Fibroblast of lung (primary cell): ENCODE results near the gene YKT6. TPM values are rescaled to one million over a fixed set of nuclear protein-coding genes. Genes with fewer than 3 reads are reported as not detected.

Experiments used
- DNase-seq, 2 donors: peaks; one replicate each; pipeline versions ENCODE4 v3.0.0 to v3.0.0-alpha.2; 2010; ENCODE audit warnings: low read depth in 2 of 2
- H2AFZ ChIP-seq: 2 replicates; pipeline ENCODE4 v1.5.1; 2012; ENCODE audit warnings: low read length, control low read depth, inconsistent platforms
- H3K27ac ChIP-seq: 2 replicates; pipeline ENCODE4 v1.5.1; 2011; ENCODE audit warnings: low read length, control low read depth; ENCODE audit not compliant: insufficient read depth
- H3K27me3 ChIP-seq: 2 replicates; pipeline ENCODE4 v1.5.1; 2011; ENCODE audit warnings: mild to moderate bottlenecking, low read length; ENCODE audit not compliant: control insufficient read depth, insufficient read depth
- H3K36me3 ChIP-seq: 2 replicates; pipeline ENCODE4 v1.5.1; 2011; ENCODE audit warnings: low read length; ENCODE audit not compliant: control insufficient read depth, insufficient read depth
- H3K4me1 ChIP-seq: 2 replicates; pipeline ENCODE4 v1.5.1; 2011; ENCODE audit warnings: low read length; ENCODE audit not compliant: control insufficient read depth, insufficient read depth; ENCODE audit errors: extremely low read depth
- H3K4me2 ChIP-seq: 2 replicates; pipeline ENCODE4 v1.5.1; 2011; ENCODE audit warnings: low read length, control low read depth; ENCODE audit not compliant: insufficient read depth; ENCODE audit errors: extremely low read depth
- H3K4me3 ChIP-seq, 4 experiments: fragments of 200-600 bp in 1 of 4; sonication (generic) in 1 of 4; replicated peaks in 1 of 4; 2 replicates each; pipeline ENCODE4 v1.5.1; 2011 to 2016; ENCODE audit warnings: low read length in 4 of 4, low read depth in 3 of 4, mild to moderate bottlenecking in 3 of 4, control low read depth in 2 of 4, inconsistent platforms in 1 of 4, mixed read lengths in 1 of 4; ENCODE audit not compliant: insufficient read depth in 1 of 4; ENCODE audit errors: control extremely low read depth in 1 of 4
- H3K79me2 ChIP-seq: 2 replicates; pipeline ENCODE4 v1.5.1; 2012; ENCODE audit warnings: mild to moderate bottlenecking, low read length, inconsistent platforms; ENCODE audit not compliant: control insufficient read depth, insufficient read depth
- H3K9ac ChIP-seq: 2 replicates; pipeline ENCODE4 v1.5.1; 2011; ENCODE audit warnings: mild to moderate bottlenecking, low read length, control low read depth; ENCODE audit not compliant: insufficient read depth
- H3K9me3 ChIP-seq: 2 replicates; pipeline ENCODE4 v1.5.1; 2012; ENCODE audit warnings: low read depth, low read length; ENCODE audit not compliant: control insufficient read depth, insufficient read depth
- H4K20me1 ChIP-seq: 2 replicates; pipeline ENCODE4 v1.5.1; 2011; ENCODE audit warnings: low read length; ENCODE audit not compliant: control insufficient read depth, insufficient read depth; ENCODE audit errors: extremely low read depth
- EZH2 ChIP-seq: IDR thresholded peaks from 2 replicates; pipeline ENCODE4 v1.5.1; 2012; ENCODE audit warnings: low read length, control low read depth, mild to moderate bottlenecking; ENCODE audit errors: missing control alignments
- polyA plus RNA-seq, 2 donors: library from polyadenylated mRNA; depleted of rRNA in 1 of 2; stranded (reverse) in 1 of 2; unstranded in 1 of 2; fragments of >200 nt; gene quantifications; 2 replicates each; pipeline ENCODE4 v1.2.1, GENCODE V29; 2011 to 2012; ENCODE audit warnings: missing spikeins in 1 of 2
- total RNA-seq: library from RNA; depleted of rRNA; stranded (reverse); fragments of >200 nt; gene quantifications from 2 replicates; pipeline ENCODE4 v1.2.1, GENCODE V29; 2014
- TF ChIP-seq, protein P1 (sequence below), 2 donors: IDR thresholded peaks in 1 of 2; conservative IDR thresholded peaks in 1 of 2; 1 replicate in 1 of 2; 2 replicates in 1 of 2; pipeline ENCODE4 v1.5.1; 2011 to 2012; ENCODE audit warnings: low read length in 2 of 2, control low read depth in 1 of 2, inconsistent platforms in 1 of 2, low read depth in 1 of 2, mild to moderate bottlenecking in 1 of 2

YKT6 gene
- total and polyA plus RNA-seq, 2 donors (not counting 1 experiment from before 2014, with no cell fraction given), result 90.0 to 99.0 TPM

DNA sequence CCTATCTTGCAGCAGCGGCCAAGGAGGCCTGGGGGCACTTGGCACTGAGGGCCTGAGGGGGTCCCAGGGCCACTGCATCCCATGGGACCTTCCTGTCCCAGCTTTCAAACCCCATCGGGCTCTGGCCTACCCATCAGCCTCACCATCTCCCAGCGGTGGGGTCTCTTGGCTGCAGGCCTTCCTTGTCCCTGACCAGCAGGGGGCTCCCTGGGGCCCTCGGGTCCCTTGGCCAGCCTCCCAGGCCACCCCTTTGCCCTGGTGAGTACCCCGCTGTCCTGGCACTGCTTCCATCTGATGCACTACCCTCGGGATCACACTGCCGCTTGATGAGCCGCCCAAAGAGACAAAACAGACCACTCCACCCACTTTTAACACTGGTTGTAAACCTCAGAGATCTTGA, 43.5 kb downstream of the YKT6 start:
- Histone ChIP-seq H3K27me3 (no peaks in the 10 kb centered on the region), H3K4me3 (no peak overlapping the region), H3K4me2 (no peak overlapping the region), H3K4me1 (no peaks in the 10 kb centered on the region), H3K36me3 (no peaks in the 10 kb centered on the region), H3K9ac (no peak overlapping the region), H3K27ac (no peak overlapping the region), H2AFZ (no peak overlapping the region), H4K20me1 (no peaks in the 10 kb centered on the region), H3K9me3 (no peaks in the 10 kb centered on the region), H3K79me2 (no peaks in the 10 kb centered on the region)
- TF ChIP-seq EZH2, result no peak
- TF ChIP-seq, protein P1, sequence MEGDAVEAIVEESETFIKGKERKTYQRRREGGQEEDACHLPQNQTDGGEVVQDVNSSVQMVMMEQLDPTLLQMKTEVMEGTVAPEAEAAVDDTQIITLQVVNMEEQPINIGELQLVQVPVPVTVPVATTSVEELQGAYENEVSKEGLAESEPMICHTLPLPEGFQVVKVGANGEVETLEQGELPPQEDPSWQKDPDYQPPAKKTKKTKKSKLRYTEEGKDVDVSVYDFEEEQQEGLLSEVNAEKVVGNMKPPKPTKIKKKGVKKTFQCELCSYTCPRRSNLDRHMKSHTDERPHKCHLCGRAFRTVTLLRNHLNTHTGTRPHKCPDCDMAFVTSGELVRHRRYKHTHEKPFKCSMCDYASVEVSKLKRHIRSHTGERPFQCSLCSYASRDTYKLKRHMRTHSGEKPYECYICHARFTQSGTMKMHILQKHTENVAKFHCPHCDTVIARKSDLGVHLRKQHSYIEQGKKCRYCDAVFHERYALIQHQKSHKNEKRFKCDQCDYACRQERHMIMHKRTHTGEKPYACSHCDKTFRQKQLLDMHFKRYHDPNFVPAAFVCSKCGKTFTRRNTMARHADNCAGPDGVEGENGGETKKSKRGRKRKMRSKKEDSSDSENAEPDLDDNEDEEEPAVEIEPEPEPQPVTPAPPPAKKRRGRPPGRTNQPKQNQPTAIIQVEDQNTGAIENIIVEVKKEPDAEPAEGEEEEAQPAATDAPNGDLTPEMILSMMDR (conservative IDR thresholded peaks at IDR 0.05 in 1 of 2, IDR thresholded peaks at IDR 0.05 in 1 of 2; ENCODE audit: low read depth in 1 of 2, low read length in 2 of 2), result peak; percentile 33 to 54
- no peak for DNase-seq

DNA sequence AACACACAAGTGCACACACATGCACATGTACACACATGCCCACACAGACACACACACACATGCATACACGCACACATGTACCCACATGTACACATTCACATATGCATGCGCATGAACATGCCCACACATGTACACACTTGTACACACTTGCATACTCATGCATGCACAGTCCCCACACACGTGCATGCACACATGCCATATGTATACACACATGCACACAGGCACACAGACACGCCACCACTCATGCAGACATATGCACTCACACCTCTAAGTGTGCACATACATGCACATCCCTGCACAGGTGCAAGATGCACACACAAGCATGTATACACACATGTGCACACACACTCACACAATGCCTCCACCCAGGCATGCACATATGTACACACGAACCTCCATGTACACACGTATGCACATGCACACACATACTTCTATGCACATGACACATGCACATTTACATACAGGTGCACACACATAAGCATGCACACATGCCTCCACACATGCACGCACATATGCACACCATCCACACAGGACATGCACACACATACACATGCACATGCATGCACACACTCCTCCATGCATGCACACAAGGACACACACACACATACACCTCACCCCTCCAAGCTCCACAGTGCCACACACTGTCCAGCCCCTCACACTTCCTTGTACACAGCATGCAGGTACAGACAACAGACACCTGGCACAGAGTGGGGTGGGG, 45.8 kb downstream of the YKT6 start:
- Histone ChIP-seq H3K27me3 (no peaks in the 10 kb centered on the region), H3K36me3 (no peaks in the 10 kb centered on the region), H3K79me2 (no peaks in the 10 kb centered on the region), H3K4me3 (no peak overlapping the region), H4K20me1 (no peaks in the 10 kb centered on the region), H3K9me3 (no peaks in the 10 kb centered on the region), H3K4me1 (no peaks in the 10 kb centered on the region), H3K4me2 (no peak overlapping the region), H3K27ac (no peak overlapping the region), H3K9ac (no peak overlapping the region), H2AFZ (no peak overlapping the region)
- TF ChIP-seq, protein P1 (conservative IDR thresholded peaks at IDR 0.05 in 1 of 2, IDR thresholded peaks at IDR 0.05 in 1 of 2; ENCODE audit: low read depth in 1 of 2, low read length in 2 of 2), result no peak
- TF ChIP-seq EZH2, result no peak
- DNase-seq, result no peak

DNA sequence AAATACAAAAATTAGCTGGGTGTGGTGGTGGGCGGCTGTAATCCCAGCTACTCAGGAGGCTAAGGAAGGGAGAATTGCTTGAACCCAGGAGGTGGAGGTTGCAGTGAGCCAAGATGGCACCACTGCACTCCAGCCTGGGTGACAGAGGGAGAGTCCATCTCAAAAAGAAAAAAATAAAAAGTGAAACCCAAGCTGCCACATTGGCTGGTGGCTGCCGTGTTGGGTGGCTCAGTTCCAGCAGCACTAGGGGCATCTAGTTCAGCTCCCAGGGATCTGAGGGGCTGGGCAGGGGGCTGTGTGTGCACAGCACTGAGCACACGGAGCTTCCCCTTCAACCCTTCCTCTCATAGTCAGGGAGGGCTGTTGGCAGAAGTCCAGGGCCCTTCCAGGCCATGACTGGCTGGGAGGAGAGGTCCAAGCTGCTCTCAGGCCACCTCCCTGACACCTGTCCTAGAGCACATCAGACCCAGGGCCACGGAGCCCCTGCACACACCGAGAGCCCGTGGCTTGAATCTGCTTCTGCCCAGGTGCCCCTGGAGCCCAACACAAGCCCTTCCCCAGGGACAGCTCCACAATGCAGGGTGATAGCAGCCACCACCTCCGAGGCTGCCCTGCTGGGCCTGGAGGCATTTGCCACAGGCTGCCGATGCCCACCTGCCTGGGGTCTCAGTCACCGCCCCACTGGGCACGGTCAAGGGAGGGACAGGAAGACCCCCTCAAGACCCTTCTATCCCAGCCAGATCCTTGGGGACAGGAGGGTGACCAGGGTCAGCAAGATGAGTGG, 47.3 kb downstream of the YKT6 start:
- no peak overlapping the region for H2AFZ ChIP-seq

More for the DNA sequence above, 47.3 kb downstream of the YKT6 start:
- no peaks in the 10 kb centered on the region for H3K27me3 ChIP-seq
- TF ChIP-seq, protein P1 (conservative IDR thresholded peaks at IDR 0.05 in 1 of 2, IDR thresholded peaks at IDR 0.05 in 1 of 2; ENCODE audit: low read depth in 1 of 2, low read length in 2 of 2), result no peak
- no peak for TF ChIP-seq EZH2
- DNase-seq, result no peak
- H3K9ac ChIP-seq, result no peak overlapping the region
- H4K20me1 ChIP-seq, result no peaks in the 10 kb centered on the region
- H3K4me1 ChIP-seq, result no peaks in the 10 kb centered on the region
- H3K27ac ChIP-seq, result no peak overlapping the region
- no peak overlapping the region for H3K4me3 ChIP-seq
- H3K9me3 ChIP-seq, result no peaks in the 10 kb centered on the region
- H3K79me2 ChIP-seq, result no peaks in the 10 kb centered on the region
- H3K36me3 ChIP-seq, result no peaks in the 10 kb centered on the region
- no peak overlapping the region for H3K4me2 ChIP-seq
